GM18909 (cell line): ENCODE measurements around the gene LNX2.
"Not testable (repeated sequence)": the region's sequence is repeated elsewhere in the genome, so short reads cannot be mapped to it uniquely, and the experiment has no call there.

Experiments
- ATAC-seq: cut with Tn5 transposase; IDR thresholded peaks from one replicate; pipeline ENCODE4 v1.9.1; 2021; ENCODE audit warnings: mild to moderate bottlenecking; ENCODE audit not compliant: unreplicated experiment, poor library complexity

Gene LNX2

GRCh38 chr13:27638001-27638400 lies 17.7 kb upstream of the LNX2 start:
- ATAC-seq: no peak

- no peak for ATAC-seq
Observed at GRCh38 chr13:27637289-27637626, 16.9 kb upstream of the LNX2 start.

- ATAC-seq: no peak
Observed at GRCh38 chr13:27636589-27637288, 16.4 kb upstream of the LNX2 start.

- ATAC-seq: no peak
Observed at GRCh38 chr13:27635266-27635665, 14.9 kb upstream of the LNX2 start.

GRCh38 chr13:27634791-27635190 lies 14.5 kb upstream of the LNX2 start:
- no peak for ATAC-seq

GRCh38 chr13:27634231-27634630 lies 13.9 kb upstream of the LNX2 start:
- no peak for ATAC-seq

- ATAC-seq: no peak
Observed at GRCh38 chr13:27632648-27633047, 12.3 kb upstream of the LNX2 start.

- no peak for ATAC-seq
Observed at GRCh38 chr13:27632214-27632613, 11.9 kb upstream of the LNX2 start.

GRCh38 chr13:27631665-27632064 lies 11.3 kb upstream of the LNX2 start:
- ATAC-seq: no peak

GRCh38 chr13:27631156-27631555 lies 10.8 kb upstream of the LNX2 start:
- no peak for ATAC-seq

- ATAC-seq: not testable (repeated sequence)
Observed at GRCh38 chr13:27628766-27629165, 8.4 kb upstream of the LNX2 start.

- no peak for ATAC-seq
Observed at GRCh38 chr13:27628081-27628480, 7.8 kb upstream of the LNX2 start.

GRCh38 chr13:27627380-27627779 lies 7.1 kb upstream of the LNX2 start:
- ATAC-seq: no peak

GRCh38 chr13:27625839-27626238 lies 5.5 kb upstream of the LNX2 start:
- no peak for ATAC-seq

GRCh38 chr13:27624071-27624470 lies 3.7 kb upstream of the LNX2 start:
- no peak for ATAC-seq

GRCh38 chr13:27622881-27623280 lies 2.6 kb upstream of the LNX2 start:
- no peak for ATAC-seq

GRCh38 chr13:27622102-27622820 lies 1.9 kb upstream of the LNX2 start:
- no peak for ATAC-seq

- ATAC-seq: peak; percentile 64
Observed at GRCh38 chr13:27621366-27622101, 1.2 kb upstream of the LNX2 start, which contains the start of gene POLR1D. POLR1D (plus strand) TSS chr13:27621892; CDS start chr13:27621984, 92 bp downstream.

- no peak for ATAC-seq
Observed at GRCh38 chr13:27621116-27621365, 712 bp upstream of the LNX2 start.

GRCh38 chr13:27619728-27620376 lies 477 bp downstream of the LNX2 start:
- peak; percentile 35 for ATAC-seq

GRCh38 chr13:27619093-27619727 lies 1.1 kb downstream of the LNX2 start:
- ATAC-seq: no peak
